GM21825 (cell line): ENCODE results near the gene JHY.

Source experiments
- ATAC-seq: cut with Tn5 transposase; IDR thresholded peaks from one replicate; pipeline ENCODE4 v1.9.1; 2021; ENCODE audit warnings: mild to moderate bottlenecking, moderate library complexity; ENCODE audit not compliant: unreplicated experiment

The JHY gene

DNA sequence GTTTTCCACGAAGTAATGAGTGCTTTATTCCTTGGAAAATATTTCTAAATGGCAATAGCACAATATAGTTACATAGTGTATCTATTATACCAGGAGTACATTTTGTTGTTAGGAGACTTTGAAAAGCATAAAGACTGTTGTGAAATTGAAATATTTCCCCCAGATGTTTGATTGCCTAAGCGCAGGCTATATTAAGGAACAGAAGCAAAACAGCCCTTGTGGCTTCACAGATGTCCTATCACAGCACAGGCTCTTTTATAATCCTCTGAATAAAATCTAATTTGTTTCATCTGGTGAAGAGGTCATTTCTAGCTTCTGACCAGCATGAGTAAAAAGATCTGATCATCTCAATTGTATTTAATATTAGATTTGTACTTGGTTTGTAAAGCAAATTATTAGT, 50.9 kb downstream of the JHY start:
- ATAC-seq = no peak

DNA sequence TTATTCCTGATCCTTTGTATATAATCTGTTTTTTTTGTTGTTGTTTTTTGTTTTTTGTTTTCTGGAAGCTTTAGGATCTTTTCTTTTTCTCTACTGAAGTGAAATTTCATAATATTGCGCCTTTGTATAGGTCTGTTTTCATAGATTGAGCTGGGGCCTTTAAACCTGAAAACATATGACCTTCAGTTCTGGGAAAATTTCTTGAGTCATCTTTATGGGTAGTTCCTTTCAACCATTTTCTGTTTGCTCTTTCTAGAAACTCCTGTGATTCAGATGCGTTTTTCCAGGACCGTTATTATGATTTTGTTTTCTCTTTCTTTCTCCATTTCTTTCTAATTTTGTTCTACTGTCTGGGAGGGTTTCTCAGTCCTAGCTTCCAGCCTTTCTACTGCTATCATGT, 55.4 kb downstream of the JHY start:
- ATAC-seq = no peak

DNA sequence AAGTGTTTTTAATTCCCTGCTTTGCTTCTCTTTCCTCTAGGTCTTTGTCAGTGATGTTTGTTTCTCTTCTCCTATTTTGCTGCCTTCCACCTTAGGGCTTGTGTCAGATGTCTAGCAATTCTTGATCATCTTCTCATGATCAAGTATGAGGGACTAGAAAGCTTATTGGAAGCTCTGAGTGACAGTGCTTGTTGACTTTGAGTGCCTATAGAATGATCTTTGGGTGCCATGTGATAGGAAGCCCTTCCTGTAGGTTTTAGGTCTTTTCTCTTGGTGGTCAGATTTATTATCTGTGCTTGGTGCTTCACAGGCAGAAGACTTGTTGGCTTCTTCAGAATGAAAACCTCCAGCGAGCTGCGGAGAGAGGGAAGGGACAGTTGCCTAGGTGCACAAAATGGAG, 56.0 kb downstream of the JHY start:
- ATAC-seq = no peak

DNA sequence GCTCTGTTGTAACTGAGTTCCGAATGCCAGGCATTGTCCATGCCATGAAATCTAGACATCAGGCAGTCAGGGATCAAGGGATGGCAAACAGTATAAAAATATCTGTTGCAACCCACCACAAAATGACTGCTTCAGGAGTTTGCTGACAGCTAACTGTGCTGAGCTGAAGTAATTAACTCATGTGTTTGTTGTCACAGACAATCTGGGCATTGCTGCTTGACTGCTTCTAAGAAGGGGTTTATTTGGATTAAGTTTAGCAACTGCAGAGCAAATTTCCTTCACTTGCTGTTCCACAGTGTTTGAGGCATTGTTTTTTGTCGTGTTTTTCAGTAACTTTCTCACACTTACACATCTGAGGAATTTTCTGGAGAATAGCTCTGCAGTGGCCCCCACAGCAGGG, 68.7 kb downstream of the JHY start:
- no peak for ATAC-seq

DNA sequence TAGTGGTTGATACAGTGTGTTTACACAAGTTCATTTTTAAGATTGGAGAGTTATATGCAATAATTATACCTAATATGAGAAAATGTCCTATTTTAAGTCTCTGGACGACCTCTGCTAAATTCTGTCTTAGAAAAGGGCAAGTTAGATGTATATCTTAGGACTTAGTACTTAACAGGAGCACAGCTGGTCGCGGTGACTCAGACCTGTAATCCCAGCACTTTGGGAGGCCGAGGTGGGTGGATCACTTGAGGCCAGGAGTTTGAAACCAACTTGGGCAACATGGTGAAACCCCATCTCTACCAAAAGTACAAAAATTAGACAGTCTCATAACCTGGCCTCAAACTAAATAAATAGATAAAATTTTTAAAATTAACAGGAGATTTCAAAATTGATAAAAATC, 71.9 kb downstream of the JHY start:
- no peak for ATAC-seq

DNA sequence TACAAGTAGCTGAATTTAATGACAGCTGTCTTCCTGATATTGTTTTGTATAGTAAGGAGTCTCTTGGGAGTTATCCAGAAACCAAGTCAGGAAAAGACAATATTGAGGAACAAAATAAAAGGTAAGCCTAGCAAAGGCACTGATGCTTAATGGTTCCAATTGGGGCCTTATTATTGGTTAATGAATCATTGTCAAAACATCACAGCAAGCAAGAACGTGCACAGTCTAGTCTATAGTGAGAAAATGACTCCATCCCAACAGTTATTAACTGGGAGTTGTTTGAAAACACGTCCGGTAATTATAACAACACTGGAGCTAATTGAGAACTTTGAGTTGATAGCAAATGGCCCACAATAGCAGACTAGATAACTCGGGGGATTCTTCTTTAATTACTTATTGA, 81.4 kb downstream of the JHY start:
- no peak for ATAC-seq

DNA sequence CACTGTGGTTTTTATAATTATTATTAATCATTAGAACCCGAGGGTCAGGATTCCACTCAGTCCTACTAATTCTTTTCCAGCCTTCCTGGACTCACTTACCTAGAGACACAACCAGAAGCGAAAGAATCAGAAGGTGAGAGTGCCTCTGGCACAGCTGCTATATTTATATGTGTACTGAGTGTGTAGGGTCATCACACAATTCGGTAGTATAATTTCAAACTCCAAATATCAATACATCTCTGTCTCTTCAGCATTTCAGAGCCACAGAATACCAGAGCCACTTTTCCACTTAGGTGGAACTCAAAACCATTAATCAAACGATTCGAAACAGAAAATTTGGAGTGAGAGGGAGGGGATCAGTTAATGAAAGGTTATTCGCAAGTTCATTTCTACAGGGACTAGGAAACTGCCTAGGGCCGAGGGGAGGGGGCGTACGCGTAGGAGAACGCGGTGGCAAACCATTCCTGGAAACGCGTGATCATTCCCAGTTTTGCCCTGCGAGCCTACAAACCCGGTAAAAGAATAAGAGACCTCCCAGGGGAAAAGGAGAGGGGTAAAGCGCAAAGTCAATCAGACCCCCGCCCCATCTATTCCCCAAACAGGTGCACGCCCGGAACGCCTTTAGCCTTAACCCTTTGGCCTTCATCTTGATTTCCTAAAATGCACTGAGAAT, 93.6 kb downstream of the JHY start:
- no peak for ATAC-seq

DNA sequence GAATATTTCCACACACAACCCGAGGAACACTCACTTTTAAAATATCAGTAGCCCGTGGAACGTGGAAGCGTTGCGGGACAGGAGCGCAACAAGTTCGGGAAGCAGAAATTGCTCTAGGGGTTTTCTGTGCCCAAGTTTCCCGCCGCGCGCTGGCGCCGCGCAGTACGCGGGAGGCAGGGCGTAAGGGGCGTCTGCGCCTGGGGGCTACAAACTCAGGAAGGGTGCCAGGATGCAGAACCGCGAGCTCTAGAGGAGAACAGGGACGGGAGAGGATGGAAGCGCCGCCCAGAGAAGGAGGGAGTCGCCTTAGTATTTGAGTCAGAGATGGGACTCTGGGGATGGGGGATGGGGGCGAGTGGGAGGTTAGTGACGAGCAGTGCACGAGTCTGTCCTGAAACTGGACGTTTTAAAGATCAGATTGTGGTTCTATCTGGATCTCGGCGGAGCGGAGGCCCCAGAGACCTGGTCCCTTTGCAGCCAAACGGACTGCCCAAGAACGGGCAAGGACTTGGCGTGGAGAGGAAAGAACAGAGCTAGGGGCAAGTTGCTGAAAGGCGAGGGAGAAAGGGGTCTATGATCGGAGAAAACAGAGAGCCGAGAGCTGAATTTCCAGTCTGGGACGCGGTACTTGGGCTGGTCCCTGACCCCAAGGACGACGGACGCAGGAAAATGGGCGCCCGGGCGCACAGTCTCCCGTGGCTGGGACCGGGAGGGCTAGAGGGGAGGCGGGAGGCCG, 94.3 kb downstream of the JHY start:
- no peak for ATAC-seq

DNA sequence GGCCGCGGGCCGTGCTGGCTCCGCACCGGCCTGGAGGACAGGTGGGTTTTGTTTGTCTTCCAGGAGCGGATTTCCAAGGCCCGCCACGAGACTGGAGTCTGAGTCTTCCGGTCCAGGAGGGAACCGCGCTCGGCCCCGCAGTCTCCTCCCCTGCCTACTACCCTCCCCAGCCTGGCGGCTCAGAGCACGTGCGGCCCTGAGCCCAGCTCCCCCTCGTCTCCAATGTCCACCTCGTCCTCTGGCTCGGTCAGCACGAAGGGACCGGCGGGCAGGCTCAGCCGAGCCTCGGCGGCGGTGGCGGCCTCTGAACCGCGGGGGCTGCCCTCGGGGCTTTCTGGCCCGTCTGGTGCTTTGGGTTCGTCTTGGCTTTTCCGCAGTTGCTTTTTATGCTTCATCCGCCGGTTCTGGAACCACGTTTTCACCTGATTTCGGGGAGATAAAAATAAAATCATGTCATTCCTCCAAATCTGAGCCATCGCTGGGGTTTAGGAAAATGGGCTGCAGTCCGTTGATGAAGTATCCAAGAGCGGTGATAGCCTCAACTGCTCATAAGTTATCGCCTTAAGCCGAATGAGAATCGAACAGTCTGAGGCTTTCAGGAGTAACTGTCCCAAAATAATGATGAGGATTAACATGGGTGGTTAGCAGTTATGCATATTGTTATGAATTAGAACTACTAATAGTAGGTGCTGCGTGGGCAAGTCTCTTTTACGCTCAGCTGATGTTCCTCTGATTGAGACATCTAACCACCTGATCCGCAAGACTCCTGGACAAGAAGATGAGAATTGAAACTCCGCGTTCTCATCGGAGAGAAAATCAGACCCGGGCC, 95.1 kb downstream of the JHY start:
- ATAC-seq = no peak

DNA sequence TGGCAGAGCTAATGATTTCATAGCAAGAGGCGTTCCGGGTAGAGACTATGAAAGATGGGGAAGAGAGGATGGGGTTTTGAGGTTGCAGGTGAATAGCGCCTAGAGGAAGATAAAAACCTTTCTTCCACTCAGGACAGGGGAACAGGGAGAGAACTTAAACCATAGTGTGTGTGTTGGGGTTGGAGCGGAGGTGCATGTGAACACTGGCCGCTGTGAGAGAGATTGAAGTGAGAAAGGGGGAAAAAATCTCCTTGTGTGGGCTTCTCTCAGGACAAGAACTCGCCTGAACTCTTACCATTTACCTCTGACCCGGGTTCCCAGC, 95.7 kb downstream of the JHY start:
- ATAC-seq = no peak

DNA sequence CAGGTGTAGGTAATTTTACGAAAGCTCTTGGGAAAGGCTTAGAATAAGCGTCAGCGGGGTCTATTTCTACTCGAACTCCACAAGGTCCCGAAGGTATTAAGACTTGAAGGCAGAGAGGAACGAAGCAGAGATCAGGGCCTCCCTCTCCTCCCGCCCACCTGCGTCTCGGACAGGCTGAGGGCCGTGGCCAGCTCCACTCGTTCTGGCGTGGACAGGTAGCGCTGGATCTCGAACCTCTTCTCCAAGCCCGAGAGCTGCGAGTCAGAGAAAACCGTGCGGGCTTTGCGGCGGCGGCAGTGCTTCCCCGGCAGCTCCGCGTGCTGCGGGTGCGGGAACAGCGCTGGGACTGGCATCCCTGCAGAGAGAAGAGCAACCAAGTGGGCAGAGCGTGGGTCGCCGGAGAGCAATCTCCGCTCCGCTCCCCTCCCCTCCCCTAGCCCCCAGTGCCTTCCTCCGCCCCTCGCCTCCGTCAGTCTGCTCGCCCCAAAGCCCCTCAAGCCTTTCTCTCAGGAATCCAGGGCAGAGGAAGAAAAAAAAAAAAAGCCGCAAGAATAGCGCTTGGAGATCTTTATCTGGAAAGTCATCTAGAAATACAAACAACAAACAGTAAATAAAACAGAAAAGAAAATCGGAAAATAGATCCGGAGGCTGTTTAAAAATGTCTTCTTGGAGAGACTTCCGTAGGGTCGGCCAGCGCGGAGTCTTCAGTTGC, 96.7 kb downstream of the JHY start:
- no peak for ATAC-seq

DNA sequence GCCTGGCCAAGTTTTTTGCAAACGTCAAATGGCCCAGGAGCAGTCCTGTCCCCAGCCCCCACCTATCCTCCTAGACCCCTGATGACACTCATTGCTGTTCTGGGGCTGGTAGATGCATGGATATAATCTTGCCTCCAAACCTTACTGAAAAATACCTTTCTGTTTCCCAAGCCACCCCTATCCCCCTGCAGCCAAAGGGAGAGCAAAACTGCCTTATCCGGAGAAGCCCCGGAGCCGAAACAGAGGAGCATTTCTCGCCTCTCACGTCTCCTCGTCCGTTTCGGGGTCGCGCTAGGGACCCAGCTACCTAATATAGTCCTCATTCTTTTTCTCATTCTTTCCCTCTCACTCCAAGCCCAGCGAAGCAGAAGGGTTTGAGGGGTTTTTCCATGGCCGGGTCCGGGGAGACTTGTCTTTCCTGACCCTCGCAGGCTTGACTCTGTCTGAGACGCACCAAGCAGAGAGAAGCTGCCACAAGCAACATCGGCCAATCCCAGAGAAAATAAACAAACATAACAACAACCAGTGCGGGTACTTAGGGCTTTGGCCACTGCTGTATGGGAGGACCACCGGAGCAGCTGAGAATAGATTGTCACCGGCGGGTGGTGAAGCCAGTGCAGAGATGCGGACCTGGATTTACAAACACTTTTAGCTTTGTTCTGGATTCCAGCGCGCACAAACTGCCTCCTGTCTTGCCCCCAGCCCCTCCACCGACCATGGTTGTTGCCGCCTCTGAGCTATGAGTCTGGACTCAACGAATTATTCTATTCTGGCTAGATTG, 97.4 kb downstream of the JHY start:
- no peak for ATAC-seq

DNA sequence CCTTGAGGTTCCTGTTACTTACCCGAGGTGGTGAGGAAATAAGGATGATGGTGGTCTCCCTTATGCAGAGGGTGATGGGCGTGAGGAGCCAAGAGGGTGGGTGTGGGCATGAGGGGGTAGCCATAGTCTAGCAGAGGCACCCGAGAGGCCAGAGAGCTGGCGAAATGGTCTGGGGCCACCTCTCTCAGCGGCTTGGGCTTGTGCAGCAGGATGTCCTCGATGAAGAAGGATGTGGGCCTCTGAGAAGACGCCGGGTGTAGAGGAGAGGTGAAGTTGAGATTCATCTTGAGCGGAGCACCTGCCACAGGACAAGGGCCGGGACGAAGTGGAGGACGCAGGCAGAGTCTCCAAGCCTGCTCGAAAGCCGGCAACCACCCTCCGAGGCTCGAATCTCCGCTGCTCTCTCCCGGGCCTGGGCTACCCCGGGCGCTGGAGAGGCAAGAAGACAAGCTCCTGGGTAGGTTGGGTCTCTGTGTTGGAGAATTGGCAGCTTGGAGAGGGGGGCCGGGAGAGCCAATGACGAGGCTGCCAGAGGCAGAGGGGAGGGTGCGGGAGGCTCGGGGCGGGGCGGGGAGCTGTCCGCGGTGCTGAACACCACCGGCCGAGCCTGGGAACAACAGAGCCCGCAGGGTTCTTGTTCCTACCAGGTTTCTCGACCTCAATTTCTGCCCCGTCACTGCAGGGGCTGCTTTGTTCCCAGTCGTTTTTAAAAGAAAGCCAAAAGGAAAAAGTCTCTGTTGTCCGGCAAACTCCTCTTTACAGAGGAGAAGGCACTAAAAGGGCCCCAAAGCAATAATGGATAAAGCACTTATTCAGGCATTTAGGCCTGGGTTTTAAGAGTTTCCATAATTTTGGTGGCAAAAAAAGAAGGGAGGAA, 99.1 kb downstream of the JHY start, which contains the start of gene BSX:
TSS of gene BSX (minus strand) at position 447 of the 877 bp plus-strand sequence. CDS start at position 284, 163 bp downstream.
- ATAC-seq = no peak

DNA sequence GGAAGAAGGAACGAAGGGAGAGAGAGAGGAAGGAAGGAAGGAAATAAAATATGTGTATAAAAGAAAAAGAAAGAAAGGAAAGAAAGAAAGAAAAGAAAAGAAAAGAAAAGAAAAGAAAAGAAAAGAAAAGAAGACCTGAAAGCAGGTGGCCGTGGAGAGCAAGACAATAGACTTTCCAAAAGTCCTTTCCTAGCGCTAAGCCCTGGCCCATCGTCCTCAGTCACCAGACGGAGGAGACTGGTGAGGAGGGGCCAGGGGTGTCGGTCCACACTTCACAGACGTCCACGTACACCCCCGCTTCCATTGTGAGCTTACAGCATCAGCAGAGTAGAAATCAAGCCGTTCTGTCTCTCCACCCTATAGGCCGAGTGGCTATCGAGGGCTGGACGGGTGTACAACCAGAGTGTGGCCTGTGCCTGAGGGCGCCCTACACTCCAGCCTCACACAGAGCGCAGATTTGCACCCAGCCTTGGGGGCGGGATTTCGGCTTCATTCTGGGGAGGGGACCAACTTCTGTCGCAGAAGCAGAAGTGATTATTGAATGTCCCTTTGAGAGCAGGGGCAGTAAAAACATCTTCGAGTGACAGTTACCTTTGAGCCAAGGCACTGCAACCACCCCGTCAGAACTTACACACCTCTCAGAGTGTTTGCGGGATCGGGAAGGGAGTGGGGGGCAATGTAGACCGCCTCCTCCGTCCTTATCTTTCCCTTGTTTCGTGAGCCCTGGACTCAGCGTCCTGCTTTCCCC, 101.1 kb downstream of the JHY start:
- ATAC-seq = no peak

DNA sequence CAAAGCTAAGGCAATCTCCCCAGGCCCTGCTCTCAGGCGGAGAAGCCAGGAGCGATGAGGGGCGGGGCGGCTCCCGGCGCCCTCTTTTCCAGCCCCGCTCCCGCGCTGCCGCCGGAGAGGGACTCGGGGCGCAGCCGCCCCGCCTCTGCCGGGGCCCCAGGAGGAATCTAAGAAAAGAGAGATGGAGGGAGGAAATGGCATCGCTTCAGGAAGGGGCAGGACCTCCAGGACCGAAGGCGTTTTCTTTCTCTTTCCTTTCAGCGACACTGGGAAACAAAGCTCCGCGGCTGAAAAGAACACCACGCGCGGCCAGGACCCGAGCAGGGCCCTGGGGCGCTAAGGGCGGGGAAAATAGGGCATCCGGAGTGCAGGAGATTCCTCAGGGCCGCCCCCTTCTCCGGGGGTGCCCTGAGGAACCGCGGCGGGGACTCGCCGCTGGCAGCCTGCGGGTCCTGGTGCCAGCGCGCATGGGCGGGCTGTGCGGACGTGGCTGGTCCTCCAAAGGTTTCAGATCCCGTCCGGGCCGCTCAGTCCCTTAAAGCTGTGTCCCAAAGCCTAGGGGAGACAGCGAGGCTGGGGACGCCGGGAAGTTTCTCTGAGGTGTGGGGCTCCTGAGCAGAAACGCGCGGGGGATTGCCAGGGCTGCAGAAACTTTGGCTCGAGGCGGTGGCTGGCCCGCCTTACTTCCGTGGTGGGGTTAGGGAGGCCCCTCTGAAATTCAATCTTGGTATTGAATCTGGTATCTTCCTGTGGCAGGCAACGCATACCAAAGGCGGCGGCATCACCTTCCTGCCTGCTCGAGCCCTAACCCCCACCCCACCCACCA, 101.8 kb downstream of the JHY start:
- ATAC-seq = no peak

DNA sequence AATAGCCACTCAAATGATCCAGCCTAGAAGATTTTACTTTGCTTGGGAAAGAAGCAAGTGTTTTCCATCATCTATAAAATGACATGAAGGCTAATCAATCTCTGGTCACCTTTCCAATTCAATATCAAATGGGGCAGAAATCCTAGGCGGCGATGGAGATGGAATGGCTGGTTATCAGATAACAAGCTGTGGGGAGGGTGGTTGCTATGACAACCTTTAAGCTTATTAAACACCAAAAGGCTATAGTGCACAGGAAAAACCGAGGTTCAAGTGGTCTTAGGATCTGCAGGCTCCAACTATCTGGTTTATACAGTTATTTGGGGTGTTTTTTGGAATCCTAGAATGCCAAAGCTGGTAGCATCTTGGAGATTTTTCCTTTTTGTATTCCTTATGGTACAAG, 113.0 kb downstream of the JHY start:
- no peak for ATAC-seq

DNA sequence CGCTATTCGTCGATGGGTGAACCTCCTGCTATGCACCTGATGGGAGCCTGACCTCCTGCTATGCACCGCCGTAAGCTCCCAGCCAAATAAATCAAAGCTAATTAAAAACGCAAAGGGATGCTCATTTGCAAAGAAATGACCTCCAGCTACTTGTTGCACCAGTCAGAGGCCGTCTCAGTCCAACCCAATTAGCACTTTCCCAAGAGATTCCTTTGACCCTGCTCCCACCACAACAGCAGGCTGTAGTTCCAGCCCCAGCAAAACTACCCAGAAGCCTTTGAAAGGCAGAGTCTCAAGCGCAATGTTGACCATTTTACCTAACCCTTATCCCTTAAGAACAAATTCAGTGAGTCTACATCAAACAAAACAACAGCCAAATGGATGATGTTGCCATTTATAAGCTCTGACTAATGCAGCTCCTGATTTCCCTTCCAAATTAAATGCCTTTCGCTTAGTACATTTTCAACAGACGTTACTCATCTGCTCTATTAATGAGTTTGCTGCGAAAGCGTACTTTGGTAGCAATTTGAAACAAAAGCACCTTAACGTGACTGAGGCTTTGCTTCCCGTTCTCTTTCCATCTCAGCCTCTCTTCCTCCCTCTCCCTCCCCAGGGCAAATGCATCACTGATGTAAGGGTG, 116.3 kb downstream of the JHY start:
- ATAC-seq = no peak

DNA sequence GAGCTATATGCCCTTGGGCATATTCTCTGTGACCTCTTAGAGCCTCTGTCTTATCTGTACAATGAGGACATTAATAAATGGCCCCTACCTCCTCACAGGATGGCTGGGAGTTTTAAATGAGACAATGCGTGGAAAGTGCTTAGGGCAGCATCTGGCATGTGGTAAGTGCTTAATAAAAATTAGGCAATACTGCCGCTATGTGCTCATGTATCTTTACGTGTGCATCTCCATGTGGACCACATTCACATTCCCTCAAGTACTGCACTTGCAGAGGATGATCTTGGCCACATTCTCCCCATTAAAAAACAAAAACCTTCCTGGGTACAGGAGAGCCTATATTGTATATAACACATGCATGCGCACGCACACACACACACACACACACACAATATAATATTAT, 118.2 kb downstream of the JHY start:
- no peak for ATAC-seq
